DOHH2 (cell line): ENCODE data around the gene PRB4.

Experiments used
- H3F3A ChIP-seq: fragments of 200-600 bp; sonication (generic), shearing (Covaris generic); 2 replicates; pipeline ENCODE4 v1.6.0; 2016; ENCODE audit warnings: antibody characterized with exemption, mild to moderate bottlenecking; ENCODE audit not compliant: control insufficient read depth, insufficient read depth
- H3K27ac ChIP-seq: fragments of 200-600 bp; sonication (generic); 2 replicates; pipeline ENCODE4 v1.5.1; 2014; ENCODE audit warnings: low read depth, mild to moderate bottlenecking, low read length, moderate library complexity
- H3K27me3 ChIP-seq: fragments of 200-600 bp; sonication (generic); 2 replicates; pipeline ENCODE4 v1.6.1; 2014; ENCODE audit warnings: mild to moderate bottlenecking, low read length, mixed read lengths; ENCODE audit not compliant: control insufficient read depth
- H3K36me3 ChIP-seq: fragments of 200-600 bp; sonication (generic); 2 replicates; pipeline ENCODE4 v1.6.1; 2014; ENCODE audit warnings: mild to moderate bottlenecking, low read length, moderate library complexity, mixed read lengths; ENCODE audit not compliant: control insufficient read depth
- H3K4me1 ChIP-seq: fragments of 200-600 bp; sonication (generic); 2 replicates; pipeline ENCODE4 v1.6.1; 2014; ENCODE audit warnings: mild to moderate bottlenecking, low read length, mixed read lengths; ENCODE audit not compliant: control insufficient read depth
- H3K4me2 ChIP-seq: fragments of 200-600 bp; sonication (generic); 2 replicates; pipeline ENCODE4 v1.6.0; 2014; ENCODE audit warnings: mild to moderate bottlenecking, low read length, moderate library complexity
- H3K4me3 ChIP-seq: fragments of 200-600 bp; sonication (generic); 2 replicates; pipeline ENCODE4 v1.5.1; 2014; ENCODE audit warnings: mild to moderate bottlenecking, low read length, mixed read lengths
- H3K79me2 ChIP-seq: fragments of 200-600 bp; sonication (generic); 2 replicates; pipeline ENCODE4 v1.6.1; 2014; ENCODE audit warnings: mild to moderate bottlenecking, low read length, mixed read lengths; ENCODE audit not compliant: control insufficient read depth
- H3K9me2 ChIP-seq: fragments of 200-600 bp; sonication (generic); replicated peaks from 2 replicates; pipeline ENCODE4 v1.6.1; 2014; ENCODE audit warnings: mild to moderate bottlenecking, low read length, mixed read lengths; ENCODE audit not compliant: control insufficient read depth
- H3K9me3 ChIP-seq: fragments of 200-600 bp; sonication (generic); 2 replicates; pipeline ENCODE4 v1.6.1; 2014; ENCODE audit warnings: antibody characterized with exemption, low read length, mixed read lengths; ENCODE audit not compliant: control insufficient read depth, insufficient read depth
- H4K20me1 ChIP-seq: fragments of 200-600 bp; sonication (generic); 2 replicates; pipeline ENCODE4 v1.6.0; 2014; ENCODE audit warnings: low read depth, mild to moderate bottlenecking, antibody characterized with exemption, low read length, moderate library complexity; ENCODE audit not compliant: control insufficient read depth, insufficient read depth
- CTCF ChIP-seq: fragments of 200-600 bp; sonication (generic); IDR thresholded peaks from one replicate; pipeline ENCODE4 v1.5.1; 2014; ENCODE audit warnings: antibody characterized with exemption, mild to moderate bottlenecking, low read depth, low read length; ENCODE audit not compliant: poor library complexity, severe bottlenecking
- EZH2phosphoT487 ChIP-seq: fragments of 200-600 bp; sonication (generic); IDR thresholded peaks from 2 replicates; pipeline ENCODE4 v1.6.1; 2017; ENCODE audit warnings: borderline replicate concordance, mild to moderate bottlenecking, antibody characterized with exemption, low read length, moderate library complexity, mixed read lengths

PRB4 gene

DNA sequence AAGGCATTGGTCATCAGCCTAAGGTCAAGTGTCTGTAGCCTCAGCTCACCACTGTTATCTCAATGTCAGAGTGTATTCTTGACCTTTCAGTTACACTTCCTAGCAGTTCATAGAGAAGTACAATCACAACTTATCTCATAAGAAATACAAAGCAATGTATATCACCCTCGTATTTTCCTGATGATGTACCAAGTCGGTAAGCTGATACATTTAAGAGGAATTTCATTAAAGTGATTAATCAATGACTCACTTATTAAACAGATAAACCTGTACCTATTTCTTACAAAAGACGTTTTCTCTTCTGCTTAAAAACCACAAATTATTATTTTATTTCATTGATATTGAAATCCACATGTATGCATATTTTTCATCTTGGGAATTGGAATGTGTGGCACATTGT is 36.8 kb downstream of the PRB4 start:
- Histone ChIP-seq H3K4me3 (no peak overlapping the region), H3K4me2 (no peak overlapping the region), H3K27ac (no peak overlapping the region), H3K27me3 (no peaks in the 10 kb centered on the region), H3F3A (no peaks in the 10 kb centered on the region), H4K20me1 (no peaks in the 10 kb centered on the region), H3K79me2 (no peaks in the 10 kb centered on the region), H3K4me1 (no peaks in the 10 kb centered on the region), H3K9me3 (no peaks in the 10 kb centered on the region), H3K36me3 (no peaks in the 10 kb centered on the region), H3K9me2 (no peaks in the 10 kb centered on the region)
- TF ChIP-seq CTCF (no peak), EZH2phosphoT487 (no peak)

DNA sequence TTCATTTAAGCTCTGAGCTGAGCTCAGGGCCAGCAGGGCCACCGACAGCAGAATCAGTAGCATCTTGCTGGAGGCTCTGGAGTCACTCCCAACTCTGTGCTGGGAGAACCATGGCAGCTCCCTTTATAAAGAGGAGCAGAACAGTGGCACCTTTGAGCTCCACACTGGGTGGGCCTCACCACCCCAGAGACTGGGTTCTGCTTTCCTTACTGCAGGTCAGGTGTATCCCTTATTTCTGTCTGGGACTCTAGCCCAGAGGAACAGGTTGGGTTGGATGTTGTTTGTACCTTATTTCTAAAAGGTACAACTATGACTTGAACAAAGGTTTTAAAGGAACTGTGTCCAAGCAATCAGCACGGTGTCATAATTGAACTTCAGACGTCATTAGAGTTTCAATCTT is 40.6 kb downstream of the PRB4 start, which contains the start of gene PRB3:
Gene PRB3 (minus strand): TSS at position 101 of the 400 bp plus-strand sequence. CDS start 38 bp downstream, at position 63.
- TF ChIP-seq EZH2phosphoT487: no peak
- no peak for TF ChIP-seq CTCF
- Histone ChIP-seq H3K27ac (no peak within 1 kb of the TSS), H3K27me3 (no peaks in the 10 kb centered on the region), H3K36me3 (no peaks in the 10 kb centered on the region), H3K9me2 (no peaks in the 10 kb centered on the region), H3K79me2 (no peaks in the 10 kb centered on the region), H3K4me1 (no peaks in the 10 kb centered on the region), H3K4me2 (no peak within 1 kb of the TSS), H3K9me3 (no peaks in the 10 kb centered on the region), H4K20me1 (no peaks in the 10 kb centered on the region), H3K4me3 (no peak within 1 kb of the TSS), H3F3A (no peaks in the 10 kb centered on the region)

- H3K27me3 ChIP-seq: no peaks in the 10 kb centered on the region
- no peaks in the 10 kb centered on the region for H3F3A ChIP-seq
- no peak overlapping the region for H3K4me3 ChIP-seq
- no peaks in the 10 kb centered on the region for H3K9me3 ChIP-seq
- H3K79me2 ChIP-seq: no peaks in the 10 kb centered on the region
- H3K36me3 ChIP-seq: no peaks in the 10 kb centered on the region
- H4K20me1 ChIP-seq: no peaks in the 10 kb centered on the region
- no peak overlapping the region for H3K4me2 ChIP-seq
- no peaks in the 10 kb centered on the region for H3K4me1 ChIP-seq
- H3K9me2 ChIP-seq: no peaks in the 10 kb centered on the region
- TF ChIP-seq EZH2phosphoT487 (no peak), CTCF (no peak)
- H3K27ac ChIP-seq: no peak overlapping the region
Measured at GRCh38 chr12:11264501-11264900, 45.7 kb downstream of the PRB4 start.
